HG03439 (cell line): ENCODE measurements around the gene RBSN.

Source experiments
- ATAC-seq: cut with Tn5 transposase; IDR thresholded peaks from one replicate; pipeline ENCODE4 v1.9.1; 2021; ENCODE audit warnings: mild to moderate bottlenecking, moderate library complexity; ENCODE audit not compliant: unreplicated experiment

RBSN gene

GRCh38 chr3:15102256-15102655 lies 3.3 kb upstream of the RBSN start:
- no peak for ATAC-seq

- peak; percentile 16 for ATAC-seq
Measured at GRCh38 chr3:15099364-15100098, 583 bp upstream of the RBSN start.

- ATAC-seq, result no peak
Measured at GRCh38 chr3:15097891-15098290, 1.1 kb downstream of the RBSN start.

- ATAC-seq, result no peak
Measured at GRCh38 chr3:15096046-15096445, 2.9 kb downstream of the RBSN start.

GRCh38 chr3:15094187-15094875 lies 4.6 kb downstream of the RBSN start:
- no peak for ATAC-seq

GRCh38 chr3:15092686-15093085 lies 6.3 kb downstream of the RBSN start:
- no peak for ATAC-seq

- ATAC-seq, result no peak
Measured at GRCh38 chr3:15091575-15091974, 7.4 kb downstream of the RBSN start.

- ATAC-seq, result no peak
Measured at GRCh38 chr3:15089201-15089600, 9.7 kb downstream of the RBSN start.

GRCh38 chr3:15086699-15087098 lies 12.2 kb downstream of the RBSN start:
- ATAC-seq, result no peak

GRCh38 chr3:15086263-15086662 lies 12.7 kb downstream of the RBSN start:
- no peak for ATAC-seq

GRCh38 chr3:15083252-15083651 lies 15.7 kb downstream of the RBSN start:
- no peak for ATAC-seq

GRCh38 chr3:15081960-15082664 lies 16.8 kb downstream of the RBSN start:
- no peak for ATAC-seq

- ATAC-seq, result no peak
Measured at GRCh38 chr3:15079091-15079490, 19.9 kb downstream of the RBSN start.

- no peak for ATAC-seq
Measured at GRCh38 chr3:15074500-15074899, 24.4 kb downstream of the RBSN start.

GRCh38 chr3:15071699-15072098 lies 27.2 kb downstream of the RBSN start:
- no peak for ATAC-seq

- no peak for ATAC-seq
Measured at GRCh38 chr3:15069441-15069840, 29.5 kb downstream of the RBSN start.

- no peak for ATAC-seq
Measured at GRCh38 chr3:15066467-15066866, 32.5 kb downstream of the RBSN start.

- peak; percentile 3 for ATAC-seq
Measured at GRCh38 chr3:15065550-15066007, 33.4 kb downstream of the RBSN start.

GRCh38 chr3:15064835-15065549 lies 34.0 kb downstream of the RBSN start, which contains the start of gene MRPS25:
Gene MRPS25, minus strand, starts transcription at chr3:15065315. Its CDS starts 121 bp downstream, at chr3:15065194.
- peak; percentile 93 for ATAC-seq

- peak; percentile 33 for ATAC-seq
Measured at GRCh38 chr3:15064299-15064834, 34.6 kb downstream of the RBSN start.
